HG02588 (cell line): ENCODE measurements around the gene PDE2A.

Experiments
- ATAC-seq: cut with Tn5 transposase; IDR thresholded peaks from one replicate; pipeline ENCODE4 v1.9.1; 2021; ENCODE audit warnings: mild to moderate bottlenecking, moderate library complexity; ENCODE audit not compliant: unreplicated experiment

The PDE2A gene

DNA sequence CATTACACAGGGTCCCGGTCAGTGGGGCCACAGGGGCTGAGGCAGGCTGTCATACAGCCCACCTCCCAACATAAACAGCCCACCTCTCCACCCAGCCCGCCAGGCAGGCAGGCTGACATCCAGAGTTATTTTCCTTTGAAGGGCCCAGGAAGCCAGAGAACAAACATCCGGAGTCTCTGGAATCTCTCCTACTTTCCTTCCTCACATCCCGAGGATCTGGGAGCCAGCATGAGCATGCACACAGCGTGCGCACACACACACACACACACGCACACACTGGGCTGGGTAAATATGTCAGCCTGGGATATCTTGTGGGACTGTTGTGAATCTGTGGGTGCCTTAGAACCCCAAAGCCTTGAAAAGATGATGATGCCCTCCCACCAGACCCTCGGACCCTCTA is 55.4 kb downstream of the PDE2A start:
- ATAC-seq, result no peak

DNA sequence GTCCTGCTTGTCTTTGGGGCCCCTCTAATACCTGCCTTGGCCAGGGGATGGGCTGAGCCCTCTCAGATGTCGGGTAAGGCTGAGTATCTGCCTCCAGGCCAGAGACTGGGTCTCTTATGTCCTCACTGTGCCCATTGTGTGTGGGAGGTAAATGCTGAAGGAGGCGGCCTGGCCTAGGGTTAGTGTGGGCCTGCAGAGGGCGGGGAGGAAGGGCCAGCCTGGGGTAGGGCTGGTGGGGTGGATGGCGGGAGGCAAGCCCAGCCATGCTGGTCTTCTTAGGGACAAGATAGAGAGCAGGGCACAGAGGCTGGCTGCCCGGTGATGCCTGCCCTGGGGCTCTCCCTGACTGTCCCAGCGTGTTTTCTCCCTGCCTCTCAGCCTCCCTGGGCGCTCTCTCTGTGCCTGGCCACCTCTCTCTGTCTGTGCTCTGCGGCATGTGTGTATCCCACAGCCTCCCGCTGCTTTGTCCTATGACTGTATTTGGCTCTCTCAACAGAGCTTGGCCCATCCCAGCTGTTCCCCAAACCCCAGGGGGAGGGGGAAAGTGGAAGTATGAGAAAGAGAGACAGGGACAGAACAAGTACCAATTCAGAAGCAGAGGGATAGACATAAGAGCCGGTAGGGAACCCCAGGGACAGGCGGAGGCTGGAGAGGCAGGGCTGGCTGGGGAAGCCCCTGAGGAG is 57.0 kb downstream of the PDE2A start:
- no peak for ATAC-seq

DNA sequence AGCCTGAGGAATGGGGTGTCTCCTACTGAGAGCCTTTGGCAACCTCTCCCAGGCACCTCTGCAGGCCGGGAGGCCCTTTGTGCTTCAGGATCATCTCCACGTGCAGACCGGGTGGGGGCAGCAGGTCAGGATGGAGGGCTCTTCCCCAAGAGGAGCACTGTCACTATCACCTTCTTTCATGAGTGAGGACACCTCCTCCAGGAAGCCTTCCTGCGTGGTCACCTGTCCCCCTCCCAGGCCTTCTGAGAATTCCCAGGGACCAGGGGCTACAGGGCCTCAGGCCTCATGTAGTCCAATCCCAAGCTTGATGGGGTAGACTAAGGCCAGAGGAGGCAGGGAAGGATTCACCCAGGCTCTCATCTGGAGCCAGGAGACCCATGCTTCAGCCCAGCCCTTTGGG is 57.6 kb downstream of the PDE2A start:
- ATAC-seq, result no peak

DNA sequence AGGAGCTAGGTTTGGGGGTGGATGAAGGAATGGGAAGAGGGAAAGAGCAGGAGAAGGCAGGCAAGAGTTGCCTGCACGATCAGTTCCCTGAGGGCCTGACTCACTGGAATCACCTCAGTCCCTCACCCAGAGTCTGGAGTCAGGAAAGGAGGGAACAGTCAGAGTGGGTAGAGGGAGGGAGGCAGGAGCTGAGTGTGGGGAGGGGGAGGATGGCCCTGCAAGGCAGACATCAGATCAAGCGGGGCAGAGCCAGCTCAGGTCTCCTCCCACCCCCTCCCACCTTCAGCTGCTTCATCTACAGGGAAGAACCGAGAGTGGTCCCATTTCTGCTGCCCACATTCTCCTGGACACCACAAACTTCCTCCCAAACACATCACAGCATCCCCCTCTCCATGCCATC is 58.9 kb downstream of the PDE2A start:
- no peak for ATAC-seq

DNA sequence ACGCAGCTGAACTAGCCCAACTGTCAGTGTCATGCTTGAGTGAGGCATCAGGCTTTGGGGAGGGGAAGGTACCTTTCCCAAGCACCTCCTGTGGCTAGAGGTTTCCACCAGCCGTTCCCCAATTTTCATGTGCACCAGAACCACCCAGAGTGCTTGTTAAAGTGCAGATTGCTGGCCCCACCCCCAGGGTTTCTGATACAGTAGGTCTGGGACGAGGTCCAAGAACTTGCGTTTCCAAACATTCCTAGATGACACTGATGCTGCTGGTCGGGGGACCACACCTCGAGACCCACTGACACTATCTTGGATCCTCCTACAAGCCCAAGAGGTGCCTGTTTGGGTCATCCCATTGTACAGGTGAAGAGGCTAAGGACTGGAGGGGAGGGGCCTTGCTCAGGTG is 59.8 kb downstream of the PDE2A start:
- ATAC-seq, result no peak

DNA sequence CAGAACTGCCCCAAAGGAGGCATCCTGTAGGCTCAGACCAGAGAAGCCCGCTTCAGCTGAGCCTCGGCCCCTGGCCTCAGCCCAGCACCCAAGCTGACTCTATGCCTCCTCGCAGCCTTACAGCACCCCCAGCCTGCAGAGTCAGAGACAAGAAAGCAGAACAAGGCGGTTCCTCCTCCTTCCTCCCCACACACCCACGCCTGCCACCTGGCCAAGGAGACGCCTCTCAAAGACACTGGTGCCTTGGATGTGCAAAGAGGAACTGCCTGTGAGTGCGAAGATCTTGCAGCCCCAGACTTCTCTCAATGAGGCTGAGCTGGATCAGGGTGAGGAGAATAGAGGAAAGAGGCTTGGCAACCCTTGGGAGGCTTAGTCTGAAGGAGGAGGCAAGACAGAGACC is 60.2 kb downstream of the PDE2A start:
- peak; percentile 86 for ATAC-seq

DNA sequence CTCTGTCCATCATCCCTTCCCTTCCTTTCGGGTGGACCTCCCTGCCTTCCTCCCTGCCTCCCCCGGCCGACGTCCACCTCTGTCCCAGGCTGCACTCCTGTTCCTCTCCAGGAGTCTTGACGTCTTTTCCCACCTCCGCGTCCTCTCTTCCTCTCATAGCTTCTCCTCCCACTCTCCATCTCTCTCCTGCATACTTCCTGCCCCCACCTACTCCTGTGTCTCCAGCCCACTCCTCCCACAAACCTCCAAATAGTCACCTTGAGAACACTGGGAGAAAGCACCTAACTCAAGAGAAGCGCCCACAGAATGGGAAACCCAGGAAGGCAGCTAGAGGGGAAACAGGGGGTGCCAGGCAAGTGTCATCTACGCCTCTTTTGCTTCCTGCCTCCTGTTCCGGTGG is 60.8 kb downstream of the PDE2A start:
- no peak for ATAC-seq

DNA sequence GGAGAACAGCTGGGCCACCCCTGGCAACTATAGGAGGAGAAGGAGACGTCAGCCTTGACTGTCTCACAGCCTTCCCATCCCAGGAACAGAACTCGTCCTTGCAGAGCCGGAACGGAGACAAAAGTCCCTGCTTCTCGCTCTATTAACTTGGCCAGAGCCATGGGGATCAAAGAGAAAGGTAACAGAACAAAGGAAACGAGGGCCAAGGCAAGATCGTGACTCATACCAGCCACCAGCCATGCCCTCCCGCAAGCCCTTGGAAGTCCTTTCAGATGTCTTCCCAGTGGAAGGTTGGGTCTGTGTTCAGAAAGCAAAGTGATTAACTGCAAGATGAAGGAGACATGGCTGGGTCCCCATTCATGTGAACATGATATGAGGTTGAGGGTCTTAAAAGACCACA is 64.7 kb downstream of the PDE2A start:
- no peak for ATAC-seq

DNA sequence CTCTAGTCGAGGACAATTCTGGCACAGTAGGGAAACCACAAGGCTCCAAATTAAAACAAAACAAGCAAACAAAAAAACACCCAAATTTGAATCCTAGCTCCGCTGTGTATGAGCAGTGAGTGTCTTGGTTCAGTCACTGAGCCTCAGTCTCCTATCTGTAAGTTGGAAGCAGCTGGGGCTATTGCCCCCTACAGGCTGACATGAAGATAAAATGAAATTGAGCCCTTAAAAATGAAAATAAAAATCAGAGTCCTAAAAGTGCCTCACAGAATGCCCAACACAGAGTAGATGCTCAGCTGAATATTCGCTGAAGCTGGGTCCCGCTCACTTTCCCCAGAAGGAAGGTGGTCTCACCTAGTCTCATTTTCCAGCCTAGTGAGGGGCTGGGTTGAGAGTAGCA is 65.2 kb downstream of the PDE2A start:
- no peak for ATAC-seq

DNA sequence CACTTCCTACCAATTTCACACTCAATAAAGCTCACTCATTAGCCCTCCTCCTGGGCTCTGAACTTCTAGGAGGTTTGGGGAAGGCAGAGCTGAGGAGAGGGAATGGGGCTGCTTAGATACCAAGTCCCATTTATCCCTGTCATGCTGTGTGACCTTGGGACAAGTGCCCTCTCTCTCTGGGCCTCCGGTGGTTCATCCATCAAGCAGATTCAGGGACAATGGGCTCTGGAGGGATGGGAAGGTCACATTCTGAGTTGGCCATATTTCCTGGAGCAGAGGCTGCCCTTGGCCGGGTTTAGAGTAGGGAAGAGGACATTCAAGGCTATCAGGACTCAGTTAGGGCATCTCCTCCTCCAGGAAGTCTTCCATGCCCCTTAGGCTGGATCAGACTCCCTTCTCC is 66.7 kb downstream of the PDE2A start:
- ATAC-seq, result no peak

DNA sequence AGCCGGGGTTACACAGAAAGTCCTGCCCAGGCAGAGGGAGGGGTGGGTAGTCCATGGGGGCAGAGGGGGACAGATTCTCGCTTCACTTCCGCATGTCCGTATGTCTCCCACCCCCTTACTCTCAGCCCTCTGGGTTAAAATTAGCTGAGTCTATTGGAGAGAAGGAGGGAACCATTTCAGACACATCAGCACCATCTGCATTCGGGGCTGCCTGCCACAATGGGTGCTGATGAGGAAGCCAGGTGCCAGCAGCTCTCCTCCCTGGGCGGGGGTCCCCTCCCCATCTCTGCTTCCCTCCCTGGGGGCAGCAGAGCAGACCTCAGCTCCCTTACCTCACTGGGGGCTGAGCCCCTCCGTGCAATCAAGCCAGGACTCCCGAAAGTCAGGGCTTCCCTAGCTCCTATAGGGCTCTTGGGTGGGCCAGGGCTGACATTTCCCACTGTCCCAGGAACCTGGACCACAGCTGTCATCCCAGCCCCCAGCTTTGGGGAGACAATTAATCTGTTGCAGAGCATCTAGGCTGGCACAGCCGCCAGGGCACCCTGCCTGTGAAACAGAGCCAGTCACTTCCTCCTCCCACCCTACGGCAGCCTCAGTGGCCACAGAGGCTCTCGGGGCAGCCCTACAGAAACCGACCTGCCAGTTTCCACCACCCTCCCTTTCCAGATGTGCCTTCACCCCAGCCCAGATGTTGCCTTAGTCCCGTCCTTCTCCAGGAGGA is 67.3 kb downstream of the PDE2A start:
- ATAC-seq, result no peak

DNA sequence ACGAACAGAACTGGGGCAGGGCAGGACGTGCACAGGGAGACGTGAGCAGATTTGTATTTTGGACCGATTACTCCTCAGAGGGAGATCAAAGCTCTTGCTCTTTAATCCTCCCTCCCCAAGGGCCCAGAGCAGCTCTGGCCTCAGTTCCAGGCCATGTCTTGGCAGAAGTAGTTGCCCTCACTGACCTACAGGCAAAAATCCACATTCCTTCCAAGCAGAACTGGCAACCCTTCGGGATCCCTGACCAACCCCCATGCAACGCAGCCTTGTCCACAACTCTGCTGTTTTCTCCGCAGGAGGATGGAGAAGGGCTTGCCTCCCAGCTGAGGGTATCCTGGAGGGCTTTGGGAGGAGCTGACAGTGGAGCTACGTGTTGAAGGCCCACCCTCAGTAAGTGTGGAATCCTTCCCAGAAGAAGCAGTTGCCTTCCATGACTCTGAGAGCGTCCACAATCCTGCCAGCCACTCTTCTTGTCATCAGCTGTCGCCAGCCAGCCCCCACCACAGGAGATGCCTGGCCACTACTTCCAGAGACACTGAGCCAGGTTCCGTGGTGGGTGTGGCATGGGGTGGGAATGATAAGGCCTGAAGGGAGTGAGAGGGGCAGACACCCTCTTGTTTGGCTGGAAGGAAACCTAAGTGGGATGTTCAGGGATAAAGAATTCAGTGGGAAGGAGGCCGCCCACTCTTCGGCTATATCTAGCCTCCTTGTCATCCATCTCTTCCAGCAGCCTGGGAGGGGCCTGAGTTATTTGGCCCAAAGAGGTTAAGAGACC is 68.1 kb downstream of the PDE2A start:
- ATAC-seq, result no peak

DNA sequence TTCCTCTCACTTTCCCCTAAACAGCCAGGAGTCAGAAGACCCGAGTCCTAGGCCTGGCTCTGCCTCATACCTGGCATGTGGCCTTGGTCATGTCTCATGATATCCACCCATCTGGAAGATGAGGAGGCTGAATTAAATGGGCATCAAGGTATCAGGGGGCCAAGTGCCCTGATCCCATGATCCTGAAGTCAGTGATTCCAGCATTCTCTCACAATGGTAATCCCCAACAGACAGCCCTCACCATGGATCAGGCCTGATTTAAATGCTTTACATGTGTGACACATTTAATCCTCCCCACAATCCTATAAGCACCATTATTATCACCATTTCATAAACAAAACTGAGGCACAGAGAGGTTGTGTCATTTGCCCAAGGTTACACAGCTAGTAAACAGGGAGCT is 70.0 kb downstream of the PDE2A start:
- no peak for ATAC-seq

DNA sequence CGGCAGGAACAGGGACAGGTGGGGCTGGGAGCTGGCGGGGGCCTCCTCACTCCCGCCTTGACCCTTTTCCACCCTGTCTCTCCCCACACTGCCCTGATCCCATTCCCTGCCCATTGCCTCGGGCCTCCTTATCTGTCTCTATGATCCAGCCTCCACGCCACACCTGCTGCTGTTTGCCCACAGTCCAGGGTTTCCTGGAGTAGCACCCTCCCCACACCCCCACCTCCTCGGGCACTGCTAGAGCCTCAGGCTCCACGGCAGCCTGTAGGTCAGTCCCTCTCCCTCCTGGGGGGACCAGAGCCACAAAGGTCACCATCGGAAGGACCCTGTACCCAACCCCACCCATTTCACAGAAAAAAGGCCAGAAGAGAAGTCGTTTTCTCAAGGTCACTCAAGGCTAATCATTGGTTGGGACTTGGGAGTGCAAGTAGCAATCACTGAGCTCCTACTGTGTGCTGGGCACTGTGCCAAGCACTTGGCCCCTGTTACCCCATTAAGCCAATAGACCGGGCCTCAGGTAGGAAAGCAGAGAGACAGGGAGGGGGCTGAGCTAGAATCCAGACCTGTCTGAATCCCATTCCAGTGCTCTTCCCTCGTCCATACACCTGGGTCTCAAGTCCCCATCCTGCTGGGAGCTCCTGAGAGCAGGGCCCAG is 71.8 kb downstream of the PDE2A start:
- no peak for ATAC-seq

DNA sequence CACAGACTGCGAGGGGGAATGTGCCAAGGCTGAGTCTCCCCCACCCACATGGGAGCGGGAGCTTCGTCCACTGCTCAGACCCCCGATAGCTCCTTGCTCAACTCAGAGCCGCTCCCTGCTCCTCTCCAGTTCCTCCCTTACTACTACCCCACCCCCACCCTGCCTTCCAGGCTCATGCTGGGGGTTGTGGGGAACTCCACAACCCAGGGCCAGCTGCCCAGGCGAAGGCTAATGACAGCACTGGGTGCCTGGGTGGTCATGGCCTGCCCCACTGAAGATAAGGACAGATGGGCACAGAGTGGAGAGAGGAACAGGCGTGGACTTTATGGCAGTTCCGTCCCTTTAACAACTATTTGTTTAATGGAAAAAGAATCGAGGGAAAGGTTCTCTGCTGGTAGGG is 73.7 kb downstream of the PDE2A start:
- ATAC-seq, result no peak

DNA sequence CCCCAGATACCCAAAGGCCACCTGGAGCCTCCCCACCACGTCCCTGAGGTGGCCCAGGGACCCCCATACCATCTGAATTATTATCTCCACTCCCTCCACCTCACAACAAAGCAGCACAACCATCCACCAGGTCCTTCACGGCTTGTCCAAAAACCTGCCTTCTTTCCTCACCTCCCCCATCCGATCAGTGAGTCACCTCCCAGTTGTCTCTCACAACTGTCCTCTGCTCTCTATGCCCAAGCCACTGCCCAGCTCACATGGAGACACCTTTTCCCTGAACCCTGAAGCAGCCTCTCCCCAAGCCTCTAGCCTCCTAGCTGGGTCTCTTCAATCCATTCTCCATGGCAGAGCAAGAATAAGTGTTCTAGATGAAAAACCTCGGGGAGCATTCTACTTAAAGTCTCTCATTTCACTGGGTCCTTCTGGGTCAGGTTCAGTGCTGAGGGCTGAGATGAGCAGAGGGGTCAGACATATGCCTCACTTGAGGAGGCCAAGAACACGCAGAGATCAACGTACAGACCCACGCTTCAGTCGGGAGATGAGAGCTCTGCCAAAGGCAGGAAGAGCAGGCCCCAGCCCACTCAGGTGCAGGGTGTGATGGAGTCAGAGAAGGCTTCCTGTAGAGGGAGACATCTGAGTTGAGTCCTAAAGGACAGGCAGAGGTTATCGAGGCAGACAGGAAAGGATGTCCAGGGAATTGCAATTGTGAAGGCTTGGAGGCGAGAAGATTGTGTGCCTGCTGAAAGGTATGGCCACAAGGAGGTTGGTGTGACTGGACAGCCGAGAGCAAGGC is 74.7 kb downstream of the PDE2A start:
- ATAC-seq, result no peak

DNA sequence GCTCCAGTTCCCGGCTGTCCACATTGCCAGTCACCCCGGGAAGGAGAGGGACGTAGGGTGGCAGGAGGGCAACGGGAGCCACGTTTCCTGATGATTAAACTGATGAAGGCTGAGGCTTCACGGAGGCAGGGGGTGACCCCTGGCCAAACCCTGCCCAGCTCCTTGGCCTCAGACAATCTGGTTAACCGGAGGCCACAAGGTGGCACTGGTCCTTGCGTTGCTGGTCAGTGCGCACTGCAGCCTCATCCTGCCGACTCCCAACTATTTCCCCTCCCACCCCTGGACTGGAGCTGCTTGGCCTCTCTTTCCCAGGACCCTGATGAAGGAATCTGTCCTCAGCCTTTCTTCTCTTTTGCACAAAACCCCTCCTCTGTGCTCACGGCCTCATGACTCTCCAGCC is 75.3 kb downstream of the PDE2A start:
- no peak for ATAC-seq

DNA sequence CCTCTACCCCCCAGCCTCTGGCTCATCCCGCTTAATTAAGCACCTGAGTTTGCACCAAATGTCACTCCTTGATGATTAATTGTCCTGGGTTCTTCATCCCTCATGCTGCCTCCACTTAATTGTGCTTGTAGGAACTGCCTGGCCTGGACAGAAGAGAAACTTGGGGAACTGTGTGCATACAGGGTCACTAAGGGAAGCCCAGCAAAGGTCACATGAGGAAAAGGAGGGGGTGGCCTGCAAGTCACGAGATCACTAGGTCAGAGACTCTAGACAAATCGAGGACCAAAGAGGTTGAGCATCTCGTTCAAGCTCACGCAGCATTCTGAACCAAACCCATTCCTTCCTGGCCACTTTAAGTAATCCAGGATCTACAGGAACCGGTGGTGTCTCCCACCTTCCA is 75.8 kb downstream of the PDE2A start:
- ATAC-seq, result no peak

DNA sequence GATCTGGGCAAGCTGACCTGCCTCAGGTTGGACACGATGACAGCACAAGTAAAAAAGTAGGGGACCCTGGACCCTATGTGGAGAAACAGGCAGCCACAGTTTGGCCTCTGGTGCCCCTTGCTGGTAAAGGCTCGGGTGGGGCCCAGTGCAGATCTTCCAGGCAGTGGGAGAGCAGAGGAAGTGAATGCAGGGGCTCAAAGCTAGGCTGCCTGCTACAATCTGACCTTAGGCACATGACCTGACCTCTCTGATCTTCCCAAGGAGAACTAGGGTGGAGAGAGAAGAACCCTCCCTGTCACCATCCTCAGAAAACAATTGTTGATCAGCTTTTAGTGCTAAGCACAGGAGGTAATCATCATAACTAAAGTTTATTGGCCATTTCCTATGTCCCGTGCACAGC is 76.5 kb downstream of the PDE2A start:
- ATAC-seq, result no peak

DNA sequence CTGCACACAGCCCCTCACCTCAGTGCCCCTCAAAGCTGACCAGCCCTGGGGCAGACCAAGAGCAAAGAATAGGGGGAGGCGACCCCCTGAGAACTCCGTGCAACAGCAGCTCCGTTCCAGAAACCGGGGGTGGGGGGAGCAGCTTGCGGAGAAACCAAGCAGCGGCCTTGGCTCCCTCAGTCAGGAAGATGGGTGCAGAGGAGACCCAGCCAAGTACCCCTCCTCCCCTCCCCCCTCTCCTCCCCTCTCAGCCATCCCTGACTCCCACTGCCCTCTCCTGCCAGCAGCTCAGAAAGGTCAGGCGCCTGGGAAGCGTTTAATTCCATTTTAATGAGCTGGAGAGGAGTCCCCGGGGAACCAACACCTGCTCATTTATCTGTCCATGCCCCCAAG is 78.9 kb downstream of the PDE2A start:
- ATAC-seq, result no peak
